Measurements from ENCODE around the gene TMEM106B.
"Not testable (repeated sequence)": the region's sequence is repeated elsewhere in the genome, so short reads cannot be mapped to it uniquely, and the experiment has no call there.

Gene TMEM106B

GRCh38 chr7:12222889-12223579 lies 11.9 kb downstream of the TMEM106B start:
- Mint-ChIP-seq H3K27ac (no peak overlapping the region), H3K36me3 (ENCODE audit: low read depth) (peaks cover 75% of the 10 kb centered on the region)
- no peak for DNase-seq

GRCh38 chr7:12225017-12225416 lies 13.9 kb downstream of the TMEM106B start:
- H3K9me3 Mint-ChIP-seq: peaks cover 27% of the 10 kb centered on the region
- not testable (repeated sequence) for H3K4me1 Mint-ChIP-seq; H3K27me3 Mint-ChIP-seq (ENCODE audit: low read depth, poor library complexity); H3K27ac Mint-ChIP-seq; DNase-seq; H3K4me3 Mint-ChIP-seq
- H3K36me3 Mint-ChIP-seq (ENCODE audit: low read depth): peaks cover 76% of the 10 kb centered on the region

More at GRCh38 chr7:12222889-12223579, 11.9 kb downstream of the TMEM106B start:
- H3K4me1 Mint-ChIP-seq: no peaks in the 10 kb centered on the region
- H3K27me3 Mint-ChIP-seq (ENCODE audit: low read depth, poor library complexity): no peaks in the 10 kb centered on the region
- H3K9me3 Mint-ChIP-seq: peaks cover 27% of the 10 kb centered on the region
- no peak for TF ChIP-seq CTCF (IDR thresholded peaks at IDR 0.05)
- no peak overlapping the region for H3K4me3 Mint-ChIP-seq

- H3K9me3 Mint-ChIP-seq: peaks cover 27% of the 10 kb centered on the region
- no peaks in the 10 kb centered on the region for H3K4me1 Mint-ChIP-seq
- no peak for DNase-seq
- no peak overlapping the region for H3K27ac Mint-ChIP-seq
- H3K4me3 Mint-ChIP-seq: no peak overlapping the region
- H3K36me3 Mint-ChIP-seq (ENCODE audit: low read depth): peaks cover 75% of the 10 kb centered on the region
- no peak for TF ChIP-seq CTCF (IDR thresholded peaks at IDR 0.05)
- H3K27me3 Mint-ChIP-seq (ENCODE audit: low read depth, poor library complexity): no peaks in the 10 kb centered on the region
Observed at GRCh38 chr7:12226756-12227155, 15.7 kb downstream of the TMEM106B start.

DNA sequence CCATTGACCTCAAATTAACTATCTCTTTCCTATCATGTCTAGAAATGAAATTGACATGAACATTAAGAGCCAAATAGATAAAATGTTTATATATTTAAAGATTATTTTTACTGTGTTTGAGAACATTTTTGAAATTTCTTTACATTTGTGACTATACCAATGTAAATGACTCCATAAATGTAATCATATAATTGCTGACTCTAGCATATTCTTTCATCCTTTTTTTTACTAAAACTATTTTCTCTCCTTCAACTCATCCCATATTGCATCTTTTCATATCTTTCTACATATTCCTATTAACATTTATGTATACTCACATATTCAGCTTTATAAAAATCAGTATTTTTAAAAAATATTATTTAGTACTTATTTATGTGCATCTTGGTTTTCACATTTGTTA lies 16.9 kb downstream of the TMEM106B start:
- Mint-ChIP-seq H3K27me3 (ENCODE audit: low read depth, poor library complexity) (no peaks in the 10 kb centered on the region), H3K36me3 (ENCODE audit: low read depth) (peaks cover 67% of the 10 kb centered on the region), H3K4me3 (no peak overlapping the region), H3K9me3 (peaks cover 27% of the 10 kb centered on the region), H3K4me1 (no peaks in the 10 kb centered on the region), H3K27ac (no peak overlapping the region)
- no peak for DNase-seq
- no peak for TF ChIP-seq CTCF (IDR thresholded peaks at IDR 0.05)

DNA sequence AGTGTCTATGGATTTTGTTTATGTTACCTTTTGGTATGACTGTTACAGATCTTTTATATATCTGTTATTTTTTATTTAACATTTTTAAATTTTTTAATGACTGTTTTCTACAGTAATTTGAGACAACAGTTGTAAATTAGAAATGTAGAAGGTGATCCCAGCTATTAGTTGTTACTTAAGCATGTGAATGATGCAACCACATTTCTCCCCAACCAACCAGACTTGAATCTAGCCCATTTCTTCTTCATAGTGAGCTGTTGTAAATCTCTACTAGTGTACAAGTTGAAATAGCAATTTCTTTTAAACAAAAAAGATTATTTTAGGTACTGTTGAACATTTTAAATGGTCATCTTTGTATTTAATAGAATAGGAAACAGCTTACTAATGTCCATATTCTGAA lies 18.0 kb downstream of the TMEM106B start:
- Mint-ChIP-seq H3K9me3 (peaks cover 26% of the 10 kb centered on the region), H3K4me1 (no peaks in the 10 kb centered on the region), H3K27ac (no peak overlapping the region), H3K4me3 (no peak overlapping the region), H3K27me3 (ENCODE audit: low read depth, poor library complexity) (no peaks in the 10 kb centered on the region), H3K36me3 (ENCODE audit: low read depth) (peaks cover 67% of the 10 kb centered on the region)
- no peak for TF ChIP-seq CTCF (IDR thresholded peaks at IDR 0.05)
- no peak for DNase-seq

GRCh38 chr7:12231097-12231496 lies 20.0 kb downstream of the TMEM106B start:
- Mint-ChIP-seq H3K27me3 (ENCODE audit: low read depth, poor library complexity) (no peaks in the 10 kb centered on the region), H3K36me3 (ENCODE audit: low read depth) (peaks cover 52% of the 10 kb centered on the region), H3K9me3 (peaks cover 5% of the 10 kb centered on the region), H3K27ac (no peak overlapping the region), H3K4me1 (no peaks in the 10 kb centered on the region), H3K4me3 (no peak overlapping the region)
- TF ChIP-seq CTCF (IDR thresholded peaks at IDR 0.05): no peak
- DNase-seq: no peak

Measured in nephron progenitor cell (in vitro differentiated cells).